Epidermal melanocyte (primary cell): ENCODE results near the gene HIVEP2.

Source experiments
- DNase-seq: peaks from one replicate; pipeline ENCODE4 v3.0.0; 2011; ENCODE audit warnings: low spot score; ENCODE audit not compliant: insufficient read length

The HIVEP2 gene

DNA sequence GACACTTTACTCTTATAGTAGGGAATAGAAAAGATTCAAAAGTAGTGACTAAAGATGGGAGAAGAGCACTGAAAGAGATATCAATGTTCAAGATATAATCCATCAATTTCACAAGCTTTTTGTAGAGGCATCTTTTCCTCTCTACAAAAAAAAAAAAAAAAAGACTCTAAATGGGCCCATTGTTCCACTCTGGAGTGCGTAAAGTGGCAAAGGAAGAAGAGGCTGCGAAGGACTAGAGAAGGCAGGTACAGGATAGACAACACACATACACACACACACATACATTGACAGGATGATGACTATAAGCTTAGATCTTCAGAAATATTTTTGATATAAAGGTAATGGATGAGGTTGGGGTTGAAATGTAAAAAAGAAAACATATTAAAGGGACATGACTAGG lies 157.6 kb downstream of the HIVEP2 start:
- DNase-seq: no peak

- no peak for DNase-seq
Observed at GRCh38 chr6:142786476-142786875, 158.5 kb downstream of the HIVEP2 start.

GRCh38 chr6:142784344-142784743 lies 160.6 kb downstream of the HIVEP2 start:
- DNase-seq: no peak

DNA sequence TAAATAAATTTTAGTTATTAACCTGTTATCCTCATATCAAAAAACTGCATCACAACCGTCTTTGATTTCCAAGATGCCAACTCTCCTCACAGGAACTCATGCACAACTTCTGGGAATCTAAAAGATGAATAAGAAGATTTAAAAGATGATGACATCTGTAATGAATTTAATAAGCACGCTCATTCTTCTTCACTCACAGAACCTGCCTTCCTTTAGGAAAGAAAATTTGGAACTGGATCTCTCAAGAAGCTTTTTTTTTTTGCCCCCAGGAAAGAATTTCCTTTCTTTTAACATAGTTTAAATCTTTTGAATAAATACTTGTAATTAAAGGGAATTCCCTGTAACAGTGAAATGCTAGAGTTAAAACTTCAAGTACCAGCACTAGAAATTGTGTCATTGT lies 161.5 kb downstream of the HIVEP2 start:
- no peak for DNase-seq

DNA sequence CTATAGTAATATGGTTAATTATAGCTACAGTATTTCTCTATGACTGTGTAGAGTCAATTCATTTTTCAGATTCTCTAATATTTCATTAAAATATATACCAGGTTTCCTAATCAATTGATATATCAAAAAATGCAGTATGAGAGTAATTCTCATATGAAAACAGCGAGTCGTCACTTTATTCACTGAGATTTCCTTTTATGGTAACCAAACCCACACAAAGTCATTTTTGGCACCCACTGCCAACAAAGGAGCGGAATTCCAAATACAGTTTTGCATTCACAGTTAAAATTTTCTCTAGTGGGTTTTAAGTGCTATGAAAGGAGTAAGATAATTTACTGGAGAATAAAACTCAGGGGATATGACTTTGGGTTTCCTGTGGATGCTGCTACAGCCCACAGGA lies 163.8 kb downstream of the HIVEP2 start:
- no peak for DNase-seq

DNA sequence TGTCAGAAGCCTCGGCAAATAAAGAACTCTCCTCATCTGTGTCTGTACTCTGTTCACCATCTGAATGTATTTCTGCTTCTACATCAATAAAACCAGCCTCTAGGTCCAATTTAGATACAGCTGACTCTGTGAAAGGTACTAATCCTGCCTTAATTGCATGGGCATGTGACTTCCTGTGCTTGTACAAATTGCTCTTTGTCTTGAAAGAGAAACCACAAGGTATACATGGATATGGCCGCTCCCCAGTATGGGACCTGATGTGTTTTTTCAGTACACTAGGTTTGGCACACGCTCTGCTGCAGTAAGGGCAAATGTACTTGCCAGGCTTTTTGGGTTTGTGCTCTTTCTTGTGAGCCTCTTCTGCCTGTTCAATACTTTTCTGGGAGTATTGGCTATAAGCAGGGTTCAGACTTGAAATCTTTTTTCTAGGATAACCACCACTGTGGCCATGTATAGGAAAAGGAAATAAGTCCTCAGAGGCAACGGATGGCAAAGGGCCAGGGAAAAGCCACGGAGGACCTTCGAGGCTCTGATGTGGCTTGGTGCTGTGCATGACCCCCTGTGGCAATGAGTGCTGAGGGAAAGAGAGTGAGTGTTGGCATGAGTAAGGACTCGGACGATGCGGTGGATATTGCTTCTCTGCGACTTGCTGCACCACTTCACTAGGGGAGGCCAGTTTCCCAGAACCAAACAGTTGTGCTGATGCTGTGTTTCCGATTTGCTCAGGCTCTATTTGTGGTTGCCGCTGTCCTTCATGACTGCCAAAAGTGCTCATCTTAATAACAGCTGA lies 170.9 kb downstream of the HIVEP2 start:
- DNase-seq: no peak

DNA sequence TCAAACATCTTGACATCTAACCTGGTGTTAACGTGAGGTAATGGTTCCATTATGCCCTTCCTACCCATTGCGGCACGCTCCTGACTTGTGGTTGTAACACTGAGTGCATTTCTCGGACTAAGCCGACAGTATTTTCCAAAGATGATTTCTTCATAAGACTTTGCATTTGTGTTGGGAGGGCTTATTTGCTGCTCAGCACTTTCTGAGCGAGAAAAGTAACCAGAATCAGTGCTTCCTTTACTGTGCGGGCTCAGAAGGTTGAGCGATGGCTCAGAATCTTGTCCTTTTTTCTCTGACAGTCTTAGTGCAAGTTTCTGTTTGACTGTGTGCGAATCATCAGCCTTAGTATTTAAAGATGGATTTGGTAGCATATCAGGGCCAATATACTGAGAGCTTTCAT lies 171.7 kb downstream of the HIVEP2 start:
- no peak for DNase-seq

DNA sequence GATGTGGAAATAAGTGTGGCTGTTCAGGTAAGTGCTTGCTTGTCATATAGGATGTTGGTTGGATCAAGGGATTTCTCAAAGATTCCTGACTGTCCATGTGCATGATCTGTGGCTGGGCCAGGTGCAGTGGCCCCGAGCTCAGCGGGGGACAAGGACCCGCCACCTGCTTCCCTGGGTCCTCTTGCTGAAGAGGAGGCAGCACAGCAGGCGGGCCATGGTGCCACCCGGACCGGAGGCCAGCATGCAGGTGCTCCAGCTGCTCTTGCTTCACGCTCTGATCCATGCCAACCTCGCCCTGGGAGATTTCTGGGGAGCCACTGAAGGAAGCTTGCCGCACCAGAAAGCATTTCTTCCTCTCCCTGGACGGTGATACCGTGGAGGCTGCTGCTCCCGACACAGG lies 173.8 kb downstream of the HIVEP2 start:
- DNase-seq: no peak

DNA sequence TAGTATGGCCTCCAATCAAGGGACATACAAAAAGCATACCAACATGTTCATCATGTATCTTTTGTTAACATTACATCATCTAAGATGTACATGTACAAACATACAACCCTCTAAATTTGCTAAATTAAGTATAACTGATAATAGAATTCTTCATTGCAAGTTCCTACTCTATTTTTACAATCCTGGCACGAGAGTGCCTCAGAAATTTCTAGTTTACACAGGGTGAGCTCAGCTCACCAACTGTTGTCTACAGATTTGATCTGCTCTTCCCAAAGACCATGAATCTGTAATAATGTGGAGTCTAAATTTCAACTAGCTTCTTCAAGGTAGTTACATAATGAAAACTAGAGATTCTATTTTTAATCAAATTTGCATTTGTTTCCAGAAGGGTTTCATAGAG lies 179.7 kb downstream of the HIVEP2 start:
- DNase-seq: no peak

- no peak for DNase-seq
Observed at GRCh38 chr6:142764311-142764710, 180.7 kb downstream of the HIVEP2 start.

GRCh38 chr6:142763205-142763604 lies 181.8 kb downstream of the HIVEP2 start:
- no peak for DNase-seq

DNA sequence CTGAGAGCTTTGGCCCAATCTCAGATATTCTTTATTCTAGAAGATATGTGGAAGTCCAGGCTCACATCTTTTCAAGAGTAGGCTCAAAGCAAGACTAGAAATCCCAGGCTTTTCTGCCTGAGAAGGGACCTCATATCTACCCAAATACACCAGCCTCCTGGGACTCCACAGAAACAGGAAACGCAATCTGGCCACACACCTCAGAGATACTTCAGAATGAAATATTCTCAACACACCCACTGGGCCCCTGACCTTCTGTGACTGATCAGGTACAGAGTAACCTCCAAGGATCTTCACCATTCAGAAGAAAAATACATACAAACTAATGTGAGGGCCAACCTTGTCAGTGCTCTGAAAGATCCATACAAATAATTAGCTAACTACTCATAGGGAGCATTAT lies 183.2 kb downstream of the HIVEP2 start:
- DNase-seq: no peak

DNA sequence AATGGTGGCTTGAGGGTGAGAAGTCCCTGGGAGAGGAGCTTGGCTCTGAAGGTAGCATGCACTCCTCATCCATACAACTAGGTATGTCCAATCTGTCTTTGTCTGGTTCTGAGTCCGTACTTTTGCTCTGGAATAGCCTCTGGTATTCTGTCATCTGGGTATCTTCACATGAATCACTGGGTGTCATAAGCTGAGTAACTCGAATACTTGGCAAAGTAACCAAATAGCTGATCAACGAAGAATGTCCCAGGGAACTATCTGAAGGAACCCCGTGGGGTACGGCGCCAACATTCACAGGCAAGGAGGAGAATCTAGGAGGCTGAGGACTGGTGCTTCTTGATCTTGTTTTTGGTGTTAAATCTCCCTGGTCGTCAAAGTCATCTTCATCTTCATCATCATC lies 184.8 kb downstream of the HIVEP2 start:
- DNase-seq: no peak

GRCh38 chr6:142758629-142759025 lies 186.3 kb downstream of the HIVEP2 start:
- DNase-seq: no peak

DNA sequence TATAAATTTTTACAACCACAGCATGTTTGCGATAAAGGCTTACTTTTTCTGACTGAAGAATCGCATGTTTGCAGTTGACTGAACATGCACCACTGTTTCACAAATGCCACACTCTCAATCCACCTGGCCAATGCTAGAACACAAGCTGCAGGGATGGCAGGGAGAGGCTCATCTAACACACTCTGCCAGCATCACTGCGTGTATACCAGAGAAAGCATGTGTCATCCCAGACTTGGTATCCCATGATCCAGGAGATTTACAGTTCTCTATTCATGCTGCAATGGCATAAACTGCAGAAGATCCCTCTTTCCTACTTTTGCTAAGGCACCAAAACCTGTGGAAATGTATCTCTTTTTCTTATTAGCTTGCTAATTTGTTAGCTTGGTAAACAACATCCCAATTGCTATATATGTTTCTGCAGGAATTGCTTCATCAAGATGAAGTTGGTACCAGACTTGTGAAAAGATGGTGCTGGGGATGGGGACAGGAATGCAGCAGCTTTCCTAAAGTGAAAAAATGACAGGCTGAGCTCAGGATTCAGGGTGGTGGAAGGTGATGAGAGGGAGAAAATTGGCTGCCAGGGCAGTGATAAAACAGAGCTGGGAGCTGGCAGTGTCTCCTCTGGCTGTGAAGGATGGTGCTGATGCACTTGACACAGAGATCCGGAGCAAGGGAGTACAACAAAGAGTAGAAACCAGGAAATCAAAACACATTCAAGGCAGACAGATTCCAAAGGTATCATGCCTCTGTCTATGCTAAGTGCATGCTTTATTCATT lies 186.9 kb downstream of the HIVEP2 start:
- no peak for DNase-seq

DNA sequence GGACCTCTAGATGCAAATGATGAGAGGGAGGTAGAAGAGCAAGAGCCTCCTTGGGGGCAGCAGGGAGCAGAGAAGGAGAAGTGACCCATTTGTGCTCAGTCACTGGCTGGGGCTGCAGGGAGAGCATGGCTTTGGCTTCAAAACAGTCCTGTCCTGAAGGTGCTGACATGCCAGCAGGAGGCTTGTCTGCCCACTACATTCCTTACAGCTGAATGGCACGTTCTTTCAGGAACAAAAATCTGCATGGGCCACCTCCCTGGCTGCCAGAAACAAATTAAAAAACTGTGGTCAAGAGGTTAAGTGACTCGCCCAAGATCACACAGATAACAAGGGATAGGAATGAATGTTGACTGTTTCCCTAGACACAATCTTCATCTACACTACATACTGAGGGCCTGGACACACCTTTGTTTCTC lies 188.8 kb downstream of the HIVEP2 start:
- DNase-seq: no peak

DNA sequence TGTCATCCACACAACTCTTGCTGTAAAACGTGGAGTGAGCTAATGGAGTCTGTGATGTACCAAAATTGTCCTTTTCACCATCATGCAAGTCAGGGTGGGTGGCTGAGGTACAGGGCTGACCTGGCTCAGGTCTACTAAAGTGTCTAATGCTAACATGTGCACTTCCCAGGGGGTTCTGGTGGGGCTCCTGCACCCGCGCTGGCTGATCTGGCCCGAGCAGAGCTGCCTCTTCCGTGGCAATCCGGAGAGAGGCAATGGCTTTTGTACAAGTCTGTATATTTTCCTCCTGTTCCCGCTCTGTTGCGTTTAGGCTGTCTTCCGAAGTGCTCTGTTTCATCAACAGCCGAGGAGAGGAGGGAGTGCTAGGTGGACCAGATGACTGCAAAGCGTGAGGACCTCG lies 191.8 kb downstream of the HIVEP2 start:
- DNase-seq: no peak

GRCh38 chr6:142752348-142752747 lies 192.6 kb downstream of the HIVEP2 start:
- no peak for DNase-seq

GRCh38 chr6:142751452-142751851 lies 193.5 kb downstream of the HIVEP2 start:
- no peak for DNase-seq

GRCh38 chr6:142750998-142751397 lies 194.0 kb downstream of the HIVEP2 start:
- no peak for DNase-seq

GRCh38 chr6:142749556-142749955 lies 195.4 kb downstream of the HIVEP2 start:
- DNase-seq: no peak

DNA sequence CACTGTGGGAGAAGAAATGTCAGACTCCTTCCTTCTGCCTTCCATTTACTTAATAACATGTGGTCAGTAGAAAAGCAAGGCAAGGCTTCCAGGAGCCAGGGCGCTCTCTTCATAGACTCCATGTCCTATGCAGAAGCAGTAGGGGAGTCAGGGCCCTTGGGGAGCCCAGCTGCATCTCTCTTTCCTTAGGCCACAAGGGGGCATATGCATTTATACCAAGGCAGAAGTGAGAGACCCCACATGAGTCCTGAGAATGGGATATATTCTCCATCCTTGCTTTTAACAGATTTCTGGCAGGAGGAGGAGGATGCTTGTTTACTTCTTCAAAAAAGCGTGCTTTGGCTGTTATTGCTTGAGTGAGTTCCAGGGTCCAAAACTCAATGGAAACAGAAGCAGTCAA lies 198.5 kb downstream of the HIVEP2 start:
- no peak for DNase-seq

DNA sequence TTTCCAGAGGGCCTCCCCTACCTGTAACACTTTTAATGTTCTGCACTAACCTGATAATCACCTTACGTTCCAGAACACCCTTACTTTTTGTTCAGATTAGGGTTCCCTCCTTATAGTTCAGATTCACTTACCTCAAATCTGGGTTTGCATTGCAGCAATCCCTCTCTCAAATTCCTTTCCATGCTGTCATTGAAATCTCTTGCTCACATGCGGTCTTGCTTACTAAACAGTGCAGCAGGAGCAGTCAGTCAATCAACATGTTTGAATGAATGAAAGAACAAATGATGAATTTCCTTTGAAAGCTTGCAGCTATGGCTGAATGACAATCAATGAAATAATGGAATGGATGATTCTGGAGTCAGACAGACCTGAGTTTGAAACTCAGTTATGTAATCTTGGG lies 200.1 kb downstream of the HIVEP2 start:
- no peak for DNase-seq
